Embryonic facial prominence (tissue), 1 donor: Measurements from ENCODE around the gene CUL1.

Experiments used
- DNase-seq: peaks from one replicate; pipeline ENCODE4 v3.0.0-alpha.2; 2016; ENCODE audit errors: extremely low spot score

The CUL1 gene

DNA sequence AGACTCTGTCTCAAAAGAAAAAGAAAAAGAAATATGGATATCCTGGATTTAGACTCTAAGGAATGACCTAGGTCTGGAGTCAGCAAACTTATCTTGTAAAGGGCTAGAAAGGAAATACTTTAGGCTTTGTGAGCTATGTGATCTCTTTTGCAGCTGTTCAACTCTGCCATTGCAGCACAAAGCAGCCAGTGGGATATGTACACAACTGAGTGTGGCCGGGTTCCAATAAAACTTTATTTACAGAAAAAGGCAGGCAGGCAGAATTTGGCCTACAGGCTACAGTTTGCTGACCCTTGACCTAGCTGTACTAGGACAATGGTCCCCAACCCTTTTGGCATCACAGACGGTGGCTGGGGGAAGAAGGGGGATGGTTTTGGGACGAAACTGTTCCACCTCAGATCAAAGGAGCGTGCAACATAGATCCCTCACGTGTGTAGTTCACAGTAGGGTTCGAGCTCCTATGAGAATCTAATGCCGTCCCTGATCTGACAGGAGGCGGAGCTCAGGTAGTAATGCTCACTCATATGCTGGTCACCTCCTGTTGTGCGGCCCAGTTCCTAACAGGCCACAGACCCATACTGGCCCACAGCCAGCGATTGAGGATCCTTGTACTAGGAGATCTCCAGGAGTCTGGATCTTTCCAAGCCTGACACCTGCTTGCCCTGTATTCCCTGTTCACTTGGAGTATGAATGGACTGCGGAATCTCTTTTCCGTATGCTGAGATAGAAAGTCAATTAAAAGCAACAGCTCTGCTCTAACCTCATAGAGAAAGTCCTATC lies 63.0 kb downstream of the CUL1 start:
- DNase-seq: no peak

DNA sequence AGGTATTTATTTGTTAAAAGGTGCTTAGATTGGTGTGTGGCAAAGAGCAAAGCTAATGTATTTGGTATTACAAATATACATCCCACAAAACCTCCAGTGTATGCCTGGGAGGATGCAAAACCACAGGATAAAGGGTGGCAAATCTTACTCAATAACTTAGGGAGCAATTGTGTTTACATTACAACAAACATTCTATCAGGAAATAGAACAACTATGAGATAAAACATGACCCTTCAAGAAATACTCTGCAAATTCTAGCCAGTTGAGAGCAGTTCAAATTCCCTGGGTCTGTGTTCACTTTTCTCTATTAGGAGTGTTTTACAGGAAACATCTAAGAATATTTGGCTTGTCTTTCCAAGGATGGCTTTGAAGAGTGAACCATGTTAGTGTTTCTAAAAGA lies 64.9 kb downstream of the CUL1 start:
- DNase-seq: no peak

DNA sequence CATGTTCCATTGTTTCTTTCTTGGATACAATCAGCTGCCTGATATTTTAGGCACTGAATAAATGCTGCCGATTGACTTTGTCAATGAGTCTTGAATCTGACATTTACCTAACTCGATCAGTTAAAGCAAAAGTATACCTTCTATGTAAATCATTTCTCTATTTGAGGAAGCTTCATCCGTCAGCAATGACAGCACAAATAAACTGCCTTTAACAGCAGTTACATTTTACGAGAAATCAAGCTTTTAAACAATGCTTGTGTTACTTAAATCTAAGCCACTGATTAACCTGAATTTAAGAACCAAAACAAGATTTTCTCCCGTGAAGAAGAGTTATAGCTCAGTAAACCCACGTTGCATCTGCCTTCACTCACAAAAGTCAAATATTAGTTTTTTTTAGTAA lies 71.3 kb downstream of the CUL1 start:
- DNase-seq: no peak

DNA sequence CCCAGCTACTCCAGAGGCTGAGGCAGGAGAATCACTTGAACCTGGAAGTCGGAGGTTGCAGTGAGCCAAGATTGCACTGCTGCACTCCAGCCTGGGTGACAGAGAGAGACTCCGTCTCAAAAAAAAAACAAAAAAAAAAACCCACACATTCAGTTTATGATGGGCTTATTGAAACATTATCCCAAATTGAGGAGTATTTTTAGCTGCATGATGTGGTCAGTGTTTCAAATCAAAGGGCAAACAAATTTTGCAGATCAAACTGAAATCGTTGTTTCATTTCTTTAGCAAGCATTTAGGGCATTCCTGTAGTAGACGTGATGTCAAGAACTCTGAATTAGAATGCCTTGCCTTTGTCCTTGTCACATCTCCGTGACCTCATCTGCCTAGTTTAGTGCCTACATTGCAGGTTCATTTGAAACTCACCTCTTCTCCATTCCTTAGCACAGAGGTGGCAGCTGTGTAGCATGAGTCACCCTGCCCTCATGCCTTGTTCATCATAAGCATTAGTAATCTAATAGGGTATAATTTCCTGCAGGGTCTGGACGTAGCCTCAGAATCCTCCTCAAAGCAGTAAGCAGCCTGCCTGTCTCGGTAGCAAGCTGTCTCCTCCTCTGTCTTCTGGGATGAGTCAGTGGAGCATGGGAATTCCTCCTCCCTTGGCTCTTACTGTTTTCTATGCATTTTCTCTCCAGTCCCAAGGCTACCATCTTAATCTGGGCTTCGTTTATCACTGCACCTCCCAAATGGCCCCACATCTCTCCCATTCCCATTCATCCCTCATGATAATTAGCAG lies 73.8 kb downstream of the CUL1 start:
- DNase-seq: no peak

DNA sequence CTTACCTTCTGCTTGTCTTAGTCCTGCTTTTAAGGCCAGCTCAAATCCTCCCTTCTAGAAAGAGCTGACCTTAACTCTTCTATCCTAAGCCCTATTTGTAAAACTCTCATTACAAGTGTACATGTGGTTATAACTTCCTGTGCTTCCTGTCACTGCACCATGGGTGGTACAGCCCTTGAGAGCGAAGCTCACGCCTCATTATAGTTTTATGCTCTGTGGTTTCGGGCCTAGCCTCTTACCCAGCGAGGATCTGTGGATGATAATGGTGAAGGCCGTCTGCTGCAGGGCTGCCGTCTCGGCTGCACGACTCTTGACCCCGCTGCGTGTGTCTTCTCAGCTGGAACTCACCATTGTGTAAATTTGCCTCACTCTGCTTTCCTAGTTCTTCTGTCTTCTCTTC lies 74.6 kb downstream of the CUL1 start:
- DNase-seq: no peak

DNA sequence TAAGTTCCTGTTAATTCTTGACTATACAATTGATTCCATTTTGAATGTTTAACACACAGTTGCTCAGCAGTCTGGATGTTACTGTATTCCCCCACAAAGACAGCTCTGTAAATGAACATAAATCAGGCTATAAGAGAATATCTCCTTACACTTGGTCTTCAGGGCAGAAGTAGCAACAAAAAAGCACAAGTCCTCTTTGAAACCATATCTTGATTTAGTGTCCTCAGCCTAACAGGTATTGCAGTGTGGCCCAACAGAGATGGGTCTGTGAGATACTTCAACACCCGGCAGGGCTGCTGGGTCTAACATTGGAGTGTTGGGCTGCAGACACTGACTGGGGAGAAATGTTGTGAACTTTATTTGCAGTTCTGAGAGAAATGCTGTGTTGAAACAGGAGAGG lies 75.8 kb downstream of the CUL1 start:
- no peak for DNase-seq

DNA sequence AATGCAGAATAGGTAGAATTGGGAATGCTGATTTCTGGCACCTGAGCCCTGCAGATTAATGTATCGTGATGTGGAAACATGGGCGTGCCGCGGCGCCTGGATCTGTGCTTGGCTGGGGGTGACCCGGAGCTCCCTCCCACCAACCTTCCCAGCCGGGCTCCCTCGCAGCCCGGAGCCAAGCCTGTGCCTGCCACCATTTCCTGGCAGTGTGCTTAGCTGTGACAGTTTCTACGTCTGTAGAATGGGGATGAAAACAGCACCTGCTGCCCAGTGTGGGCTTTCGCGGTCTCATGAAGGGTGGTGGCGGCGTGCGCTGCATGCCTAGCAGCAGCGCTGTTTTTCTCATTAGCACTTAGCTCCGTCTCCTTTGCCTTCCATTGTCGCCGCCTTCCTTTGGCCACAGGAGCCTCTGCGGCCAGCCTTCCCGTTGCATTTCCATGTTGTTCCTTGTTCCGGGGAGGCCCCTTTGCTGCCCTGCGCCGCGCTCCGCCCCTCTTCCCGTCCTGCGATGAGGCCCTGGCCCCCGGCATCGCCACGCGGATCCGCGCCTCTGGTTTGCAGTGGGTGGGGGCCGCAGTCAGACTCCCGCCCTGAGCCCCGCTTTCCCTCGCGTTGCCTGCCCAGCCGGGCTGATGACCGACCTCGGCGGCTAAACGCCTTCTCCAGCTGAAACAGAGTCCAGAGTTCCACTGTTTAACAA lies 84.2 kb downstream of the CUL1 start:
- no peak for DNase-seq

DNA sequence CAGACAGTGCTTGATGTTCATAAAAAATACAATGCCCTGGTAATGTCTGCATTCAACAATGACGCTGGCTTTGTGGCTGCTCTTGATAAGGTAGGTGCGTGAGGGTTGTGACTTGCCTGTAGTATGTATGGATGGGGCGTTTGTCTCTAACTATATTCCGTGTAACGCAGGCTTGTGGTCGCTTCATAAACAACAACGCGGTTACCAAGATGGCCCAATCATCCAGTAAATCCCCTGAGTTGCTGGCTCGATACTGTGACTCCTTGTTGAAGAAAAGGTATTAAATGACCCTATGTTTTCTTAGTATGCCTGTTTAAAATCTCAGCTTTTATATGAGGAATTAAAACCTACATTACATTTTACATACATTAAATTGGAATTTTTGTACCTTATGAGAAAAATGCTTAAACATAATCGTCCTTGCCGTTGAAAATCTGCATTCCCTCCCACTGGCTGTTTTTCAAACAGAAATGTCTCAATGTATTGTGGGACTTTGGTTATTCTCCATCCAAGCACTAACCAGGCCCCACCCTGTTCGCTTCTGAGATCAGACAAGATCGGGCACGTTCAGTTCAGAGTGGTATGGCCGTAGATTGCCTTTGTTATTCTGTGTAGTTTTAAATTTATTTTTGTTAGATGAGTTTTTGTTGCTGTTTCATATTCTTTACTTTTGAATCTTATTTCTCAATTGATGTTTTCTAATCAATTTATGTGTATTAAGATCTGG lies 85.3 kb downstream of the CUL1 start:
- DNase-seq: no peak

DNA sequence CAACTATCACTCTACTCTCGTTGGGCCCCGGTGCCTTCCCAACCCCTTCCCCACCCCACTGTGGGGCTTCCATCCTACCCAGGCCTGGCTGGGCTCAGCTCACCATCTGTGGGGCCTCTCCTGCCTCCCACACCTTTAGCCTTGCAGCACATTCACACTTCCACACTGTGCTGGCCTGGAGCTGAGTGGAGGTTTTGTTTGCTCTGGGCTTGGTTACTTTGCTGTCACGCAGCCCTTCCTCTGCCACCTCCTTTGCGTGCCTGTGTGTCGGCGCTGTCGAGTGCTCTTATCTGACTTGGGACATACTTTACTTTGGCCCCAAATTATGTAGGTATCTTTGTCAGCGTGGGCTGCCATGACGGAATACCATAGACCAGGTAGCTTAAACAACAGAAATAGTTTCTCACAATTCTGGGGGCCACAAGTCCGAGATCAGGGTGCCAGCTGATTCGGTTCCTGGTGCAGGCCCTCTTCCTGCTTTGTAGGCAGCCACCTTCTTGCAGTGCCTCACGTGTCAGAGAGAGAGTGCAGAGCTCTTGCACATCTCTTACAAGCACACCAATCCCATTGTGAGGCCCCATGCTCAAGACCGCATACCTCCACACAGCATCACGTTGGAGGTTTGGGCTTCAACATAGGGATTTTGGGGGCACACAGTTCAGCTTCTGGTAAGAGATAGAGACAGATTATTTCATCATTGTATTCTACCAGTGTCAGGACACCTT lies 89.0 kb downstream of the CUL1 start:
- no peak for DNase-seq

DNA sequence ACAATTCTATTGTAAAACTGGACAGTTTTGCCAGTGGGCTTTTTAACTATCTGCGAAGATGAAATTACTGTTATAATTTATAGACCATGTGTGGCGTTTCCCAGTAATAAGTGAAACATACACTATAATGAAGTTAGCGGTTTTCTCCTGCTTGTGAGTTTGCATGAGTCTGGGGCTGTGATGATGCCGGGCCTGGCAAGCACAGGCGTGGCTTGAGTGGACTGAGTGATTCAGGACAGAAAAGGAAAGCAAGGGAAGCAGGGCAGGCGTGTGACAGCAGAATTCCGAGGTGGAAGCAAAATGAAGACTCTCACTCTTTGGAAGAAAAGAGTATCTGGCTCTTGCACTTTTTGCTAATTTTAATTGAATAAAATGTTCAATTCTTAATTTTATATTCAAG lies 90.5 kb downstream of the CUL1 start:
- no peak for DNase-seq

DNA sequence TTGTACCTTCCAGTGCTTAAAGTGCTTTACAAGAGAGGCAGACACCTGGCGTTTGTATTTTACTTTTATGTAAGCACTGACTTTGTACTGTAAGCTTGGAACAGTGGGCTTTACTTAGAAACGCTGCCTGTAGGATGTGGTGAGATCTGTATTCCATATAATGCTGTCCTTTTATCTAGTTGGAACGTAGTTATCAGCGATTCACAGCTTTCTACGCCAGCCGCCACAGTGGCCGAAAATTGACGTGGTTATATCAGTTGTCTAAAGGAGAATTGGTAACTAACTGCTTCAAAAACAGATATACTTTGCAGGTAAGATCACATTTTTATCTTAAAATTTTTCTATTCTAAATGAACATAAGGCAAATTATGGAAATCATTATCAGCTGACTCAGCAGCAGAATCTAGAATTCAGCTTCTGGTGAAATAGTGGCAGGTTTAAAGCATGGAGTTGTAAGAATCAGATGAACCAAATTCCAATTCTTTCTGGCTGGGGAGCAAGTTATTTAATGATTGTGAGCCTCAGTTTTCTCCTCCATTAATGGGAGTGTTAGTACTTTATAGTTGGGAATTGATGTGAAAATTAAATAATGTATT lies 91.5 kb downstream of the CUL1 start:
- DNase-seq: no peak

DNA sequence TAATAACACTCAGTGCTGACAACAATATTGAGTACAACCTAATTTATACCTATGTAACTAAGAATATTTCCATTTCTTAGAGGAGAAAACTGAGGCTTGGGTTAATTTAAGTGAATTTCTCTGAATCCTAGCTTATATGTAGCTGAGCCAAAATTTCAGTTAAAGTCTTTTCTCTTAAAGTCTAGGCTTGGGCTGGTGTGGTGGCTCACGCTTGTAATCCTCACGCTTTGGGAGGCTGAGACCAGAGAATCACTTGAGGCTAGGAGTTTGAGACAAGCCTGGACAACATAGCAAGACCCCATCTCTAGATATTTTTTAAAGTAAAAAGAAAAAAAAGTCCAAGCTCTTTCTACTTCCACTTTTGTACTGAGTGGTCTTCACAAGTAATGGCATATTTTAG lies 92.1 kb downstream of the CUL1 start:
- DNase-seq: no peak

DNA sequence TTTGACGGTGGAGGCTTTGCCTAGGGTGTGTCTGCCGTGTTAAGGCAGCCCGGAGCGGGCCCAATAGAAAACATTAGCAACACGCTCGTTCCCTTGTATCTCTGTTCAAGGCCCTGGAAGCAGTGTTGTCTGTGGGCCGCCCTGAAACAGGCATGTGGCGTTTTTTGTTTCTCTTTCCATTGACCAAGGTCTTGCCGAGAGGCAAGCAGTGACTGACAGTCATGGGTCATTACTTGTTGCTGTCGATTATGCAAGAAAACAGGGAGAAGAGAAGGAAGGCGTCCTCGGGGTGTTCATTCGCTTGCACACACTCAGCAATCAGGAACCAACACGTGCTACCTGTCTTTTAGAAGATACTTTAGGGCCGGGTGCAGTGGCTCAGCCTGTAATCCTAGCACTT lies 92.8 kb downstream of the CUL1 start:
- DNase-seq: no peak

DNA sequence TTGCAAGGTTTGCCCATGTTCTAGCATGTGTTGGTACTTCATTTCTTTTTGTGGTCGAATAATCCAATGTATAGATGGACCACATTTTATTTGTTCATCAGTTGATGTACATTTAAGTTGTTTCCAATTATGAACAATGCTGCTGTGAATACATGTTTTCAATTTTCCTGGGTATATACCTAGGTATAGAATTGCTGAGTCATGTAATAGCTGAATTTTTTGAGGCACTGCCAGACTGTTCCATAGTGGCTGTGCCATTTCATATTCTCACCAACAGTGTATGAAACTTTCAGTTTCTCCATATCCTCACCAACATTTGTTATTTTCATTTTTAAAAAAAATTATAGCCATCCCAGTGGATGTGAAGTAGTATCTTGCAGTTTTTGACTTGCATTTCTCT lies 94.9 kb downstream of the CUL1 start:
- DNase-seq: no peak

DNA sequence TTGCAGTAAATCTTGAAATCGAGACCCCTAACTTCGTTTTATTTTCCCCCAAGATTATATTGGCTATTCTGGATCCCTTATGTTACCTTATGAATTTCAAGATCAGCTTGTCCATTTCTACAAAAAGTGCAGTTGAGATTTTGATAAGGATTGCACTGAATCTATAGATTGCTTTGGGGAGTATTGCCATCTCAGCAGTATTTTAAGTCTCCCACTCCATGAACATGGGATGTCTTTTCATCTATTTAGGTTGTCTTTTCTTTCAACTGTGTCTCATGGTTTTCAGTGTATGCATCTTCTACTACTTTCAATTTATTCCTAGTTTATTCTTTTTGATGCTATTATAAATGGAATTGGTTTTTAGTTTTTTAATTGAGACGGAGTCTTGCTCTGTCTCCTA lies 95.8 kb downstream of the CUL1 start:
- no peak for DNase-seq

DNA sequence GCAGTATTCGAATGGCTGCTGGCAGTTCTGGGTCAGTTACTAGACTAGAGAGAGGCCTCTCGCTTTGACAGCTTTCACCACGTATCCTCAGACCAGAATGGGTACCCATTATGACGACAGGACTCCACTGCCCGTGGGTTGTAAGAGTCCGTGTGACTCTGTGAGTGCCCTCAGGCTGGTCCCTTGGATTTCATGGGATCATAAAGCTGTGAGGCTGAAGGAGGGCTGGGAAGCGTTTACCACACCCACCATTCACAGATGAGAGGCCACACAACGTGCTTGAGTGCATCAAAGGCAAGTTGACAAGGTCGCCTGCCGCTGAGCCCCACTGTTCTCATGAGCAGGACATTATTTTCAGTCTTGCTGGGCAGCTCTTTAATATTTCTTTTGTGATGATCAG lies 98.1 kb downstream of the CUL1 start:
- DNase-seq: no peak

DNA sequence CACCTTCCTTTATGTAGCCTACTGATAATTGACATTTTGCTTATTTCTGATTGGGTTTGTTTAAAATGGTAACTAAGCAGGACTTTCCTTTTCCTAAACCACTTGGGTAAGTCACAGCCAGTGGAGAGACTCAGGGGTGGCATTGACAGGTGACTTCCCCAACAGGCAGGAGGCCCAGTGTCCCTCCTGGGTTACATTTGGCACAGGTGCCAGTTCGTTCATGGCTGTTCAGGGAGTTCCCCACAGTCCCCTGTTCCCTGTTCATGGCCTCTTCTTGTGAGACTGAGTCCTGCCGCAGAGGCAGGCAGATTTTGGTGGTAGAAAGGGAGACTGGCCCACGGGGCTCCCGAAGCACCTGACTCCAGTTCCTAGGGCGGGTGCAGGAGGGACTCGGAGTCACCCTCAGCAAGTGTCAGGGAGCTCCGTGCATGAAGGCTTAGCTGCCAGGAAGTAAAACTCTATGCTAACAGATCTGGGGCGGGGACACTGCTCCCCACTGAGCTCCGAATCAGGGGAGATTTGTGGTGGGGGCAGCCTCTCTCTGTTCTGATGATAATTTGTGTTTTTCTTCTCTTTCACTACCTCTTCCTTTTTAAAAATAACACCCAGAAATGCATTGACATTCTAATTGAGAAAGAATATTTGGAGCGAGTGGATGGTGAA lies 101.3 kb downstream of the CUL1 start:
- no peak for DNase-seq

DNA sequence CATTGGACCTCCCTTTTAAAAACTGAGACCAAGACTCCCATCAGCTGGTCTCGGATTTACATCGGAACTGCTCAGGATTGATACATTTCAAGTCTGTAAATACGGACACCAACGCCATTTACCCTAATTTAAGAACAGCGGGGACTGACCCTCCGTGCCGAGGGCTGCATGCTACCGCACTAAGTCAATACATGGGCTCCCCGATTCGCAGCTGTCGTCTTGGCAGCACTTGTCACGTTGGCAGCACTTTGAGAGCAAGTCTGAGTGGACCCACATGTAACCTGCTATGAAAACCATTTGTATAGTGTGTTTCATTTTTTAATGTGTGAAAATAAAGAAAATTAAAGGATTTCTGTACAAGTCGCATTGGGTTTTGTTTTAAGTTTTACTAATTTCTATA lies 102.0 kb downstream of the CUL1 start:
- no peak for DNase-seq

DNA sequence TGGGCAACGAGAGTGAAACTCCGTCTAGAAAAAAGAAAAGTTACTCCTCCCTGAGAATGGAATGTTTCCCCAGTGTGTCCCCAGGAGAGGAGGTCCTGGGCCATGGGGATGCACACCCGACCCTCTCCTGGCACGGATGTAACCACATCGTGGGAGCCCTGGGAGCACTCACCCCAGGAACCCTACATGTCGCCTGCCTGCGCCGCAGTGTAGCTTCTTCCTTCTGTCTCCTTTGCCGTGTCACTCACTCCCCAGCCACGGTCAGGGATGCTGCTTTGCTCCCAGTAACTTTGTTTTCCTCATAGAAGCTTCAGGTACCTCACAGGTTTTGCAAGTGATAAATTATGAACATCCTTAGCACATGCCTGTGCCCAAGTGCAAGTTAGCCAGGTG lies 103.4 kb downstream of the CUL1 start:
- no peak for DNase-seq

DNA sequence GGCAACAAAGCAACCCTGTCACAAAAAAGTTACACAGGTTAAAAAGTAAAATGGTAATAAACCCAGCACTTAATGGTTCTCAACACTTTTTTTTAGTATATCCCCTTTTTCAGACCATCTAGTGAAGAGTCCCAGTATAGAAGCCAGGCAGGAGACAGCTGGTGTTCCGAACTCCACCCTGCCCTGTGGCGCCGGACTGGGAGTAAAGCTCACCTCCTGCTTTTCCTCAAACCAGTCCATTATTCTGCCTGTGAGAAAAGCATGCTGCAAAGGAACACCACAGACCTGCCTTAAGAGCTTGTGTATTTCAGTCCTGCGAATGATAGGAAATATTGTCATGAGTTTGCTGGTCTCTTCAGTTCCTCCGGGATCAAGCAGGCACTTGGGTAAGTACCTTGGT lies 104.4 kb downstream of the CUL1 start:
- no peak for DNase-seq
